WI38 (cell line): ENCODE data around the gene FAM184A.

Experiments
- H3K4me3 ChIP-seq: 2 replicates; pipeline ENCODE4 v1.5.1; 2011; ENCODE audit warnings: low read depth, mild to moderate bottlenecking, control low read depth, low read length
- TF ChIP-seq, protein P1 (sequence below): IDR thresholded peaks from 2 replicates; pipeline ENCODE4 v1.5.1; 2012; ENCODE audit warnings: low read depth, mild to moderate bottlenecking, control low read depth, low read length

Gene FAM184A

DNA sequence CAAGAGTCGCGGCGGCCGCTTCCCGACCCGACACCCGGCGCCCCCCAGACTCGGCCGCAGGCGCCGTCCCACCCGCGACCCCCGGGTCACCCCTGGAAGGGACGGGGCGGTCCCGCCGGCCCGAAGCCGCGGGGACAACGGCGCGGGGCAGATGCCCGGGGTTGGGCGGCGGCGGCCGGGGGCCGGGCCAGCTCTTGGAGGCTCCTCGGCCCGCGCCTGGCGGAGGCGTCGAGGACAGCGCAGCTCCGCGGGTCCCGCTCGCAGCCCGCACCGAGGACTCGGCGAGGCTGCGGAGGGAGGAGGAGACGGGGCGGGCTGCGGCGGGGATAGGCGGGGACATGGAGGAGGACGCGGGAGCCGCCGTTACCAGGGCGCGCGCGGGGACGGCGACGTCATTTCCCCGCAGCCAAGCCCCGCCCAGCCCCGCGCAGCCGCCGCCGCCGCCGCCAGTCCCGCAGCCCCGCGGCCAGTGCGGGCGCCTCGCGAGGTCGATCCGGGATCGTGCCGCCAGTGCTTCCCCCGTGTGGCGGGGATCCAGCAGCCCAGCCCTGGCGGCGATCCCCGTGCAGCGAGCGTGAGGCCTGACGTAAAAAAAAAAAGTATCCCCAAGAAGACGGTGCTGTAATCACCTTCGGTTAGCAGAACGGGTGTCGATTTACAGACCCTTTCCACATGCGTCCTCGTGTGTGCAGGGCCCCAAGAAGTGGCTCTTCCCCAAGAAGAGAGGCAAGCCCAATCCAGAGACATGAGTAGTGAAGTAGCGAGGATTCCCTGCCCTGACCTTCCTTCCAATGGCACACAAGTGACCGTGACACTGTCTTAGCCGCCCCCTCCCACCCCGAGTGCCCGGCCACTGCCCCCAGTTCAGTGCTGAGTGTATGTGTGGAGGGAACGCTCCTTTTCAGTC is at the start of gene FAM184A:
Gene FAM184A, minus strand, starts transcription at position 289 of the 907 bp plus-strand sequence. CDS start 365 bp downstream, outside the sequence.
- TF ChIP-seq, protein P1, sequence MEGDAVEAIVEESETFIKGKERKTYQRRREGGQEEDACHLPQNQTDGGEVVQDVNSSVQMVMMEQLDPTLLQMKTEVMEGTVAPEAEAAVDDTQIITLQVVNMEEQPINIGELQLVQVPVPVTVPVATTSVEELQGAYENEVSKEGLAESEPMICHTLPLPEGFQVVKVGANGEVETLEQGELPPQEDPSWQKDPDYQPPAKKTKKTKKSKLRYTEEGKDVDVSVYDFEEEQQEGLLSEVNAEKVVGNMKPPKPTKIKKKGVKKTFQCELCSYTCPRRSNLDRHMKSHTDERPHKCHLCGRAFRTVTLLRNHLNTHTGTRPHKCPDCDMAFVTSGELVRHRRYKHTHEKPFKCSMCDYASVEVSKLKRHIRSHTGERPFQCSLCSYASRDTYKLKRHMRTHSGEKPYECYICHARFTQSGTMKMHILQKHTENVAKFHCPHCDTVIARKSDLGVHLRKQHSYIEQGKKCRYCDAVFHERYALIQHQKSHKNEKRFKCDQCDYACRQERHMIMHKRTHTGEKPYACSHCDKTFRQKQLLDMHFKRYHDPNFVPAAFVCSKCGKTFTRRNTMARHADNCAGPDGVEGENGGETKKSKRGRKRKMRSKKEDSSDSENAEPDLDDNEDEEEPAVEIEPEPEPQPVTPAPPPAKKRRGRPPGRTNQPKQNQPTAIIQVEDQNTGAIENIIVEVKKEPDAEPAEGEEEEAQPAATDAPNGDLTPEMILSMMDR, result no peak
- peak within 1 kb of the TSS; percentile 53 for H3K4me3 ChIP-seq

DNA sequence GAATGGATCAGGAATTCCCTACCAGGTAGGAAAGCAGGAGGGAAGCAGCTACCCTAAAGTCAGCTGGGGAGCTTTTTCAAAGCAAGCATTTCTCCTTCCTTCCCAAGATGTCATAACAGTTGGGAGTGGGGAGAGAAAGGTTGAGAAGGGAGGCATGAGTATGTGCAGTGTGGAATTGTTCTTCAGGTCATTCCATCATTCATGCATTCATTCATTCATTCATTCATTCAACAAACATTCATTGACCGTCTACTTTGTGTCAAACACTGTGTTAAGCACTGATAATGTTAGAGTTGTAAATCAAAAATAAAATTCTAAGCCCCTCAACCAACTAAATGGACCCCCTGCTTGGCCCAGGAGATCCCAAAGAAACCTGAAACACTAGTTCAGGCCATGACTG is 49.2 kb upstream of the FAM184A start:
- TF ChIP-seq, protein P1, result no peak
- no peak overlapping the region for H3K4me3 ChIP-seq

DNA sequence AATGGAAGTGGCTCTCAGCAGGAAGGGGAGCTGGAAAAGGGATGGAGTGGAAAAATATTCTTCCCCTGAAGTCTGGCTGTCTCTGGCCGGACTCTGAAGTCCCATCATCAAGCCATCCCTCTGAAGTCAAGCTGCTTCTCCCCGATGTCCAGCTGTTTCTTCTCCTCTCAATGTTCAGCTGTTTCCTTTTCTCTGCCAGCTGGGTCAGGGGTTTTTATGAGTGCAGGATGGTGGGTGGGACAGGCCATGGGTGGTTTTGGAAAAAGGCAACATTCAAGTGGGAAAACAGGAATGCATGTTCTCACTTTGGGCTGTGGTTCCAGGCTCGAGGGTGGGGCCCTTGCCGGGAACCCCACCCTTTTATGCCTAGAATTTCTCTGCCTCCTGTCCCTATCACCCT is 48.4 kb upstream of the FAM184A start:
- H3K4me3 ChIP-seq, result no peak overlapping the region

DNA sequence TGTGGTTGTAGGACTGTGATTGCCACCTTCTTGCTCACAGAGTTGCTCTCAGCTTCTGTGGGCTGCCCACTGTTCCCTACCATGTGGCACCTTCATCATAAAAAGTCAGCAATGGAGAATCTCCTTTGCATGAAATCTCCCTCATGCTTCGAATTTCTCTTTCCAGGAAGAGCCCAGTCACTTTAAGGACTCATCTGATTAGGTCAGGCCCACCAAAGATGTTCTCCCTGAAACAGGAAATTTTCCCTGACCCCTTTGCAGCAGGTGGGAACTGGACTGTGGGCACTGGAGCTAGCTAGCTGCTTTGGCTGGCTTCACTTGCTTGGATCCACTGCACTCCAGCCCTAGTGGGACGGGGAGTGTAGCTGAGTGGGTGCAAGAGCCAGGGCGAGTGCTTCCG is 47.7 kb upstream of the FAM184A start:
- TF ChIP-seq, protein P1, result no peak
- no peak overlapping the region for H3K4me3 ChIP-seq

More for the DNA sequence above, 48.4 kb upstream of the FAM184A start:
- TF ChIP-seq, protein P1, result no peak

DNA sequence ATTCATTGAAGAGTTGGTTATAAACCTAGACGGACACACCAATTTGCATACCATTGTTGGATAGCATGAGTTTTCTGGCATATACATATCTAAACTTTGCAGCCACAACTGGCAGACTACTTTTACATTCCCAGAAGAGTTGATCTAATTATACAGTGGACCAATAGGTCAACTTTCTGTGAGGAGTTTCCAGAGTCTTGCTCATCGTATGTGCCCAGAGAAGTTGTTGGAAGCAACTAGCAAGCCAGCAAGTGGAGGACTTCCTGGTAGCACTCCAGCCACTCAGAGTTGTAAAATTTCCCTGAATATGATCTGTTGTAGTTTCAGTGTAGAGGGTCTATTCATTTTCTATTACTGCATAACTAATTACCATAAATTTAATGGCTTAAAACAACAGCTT is 47.1 kb upstream of the FAM184A start:
- TF ChIP-seq, protein P1, result no peak
- H3K4me3 ChIP-seq, result no peak overlapping the region

DNA sequence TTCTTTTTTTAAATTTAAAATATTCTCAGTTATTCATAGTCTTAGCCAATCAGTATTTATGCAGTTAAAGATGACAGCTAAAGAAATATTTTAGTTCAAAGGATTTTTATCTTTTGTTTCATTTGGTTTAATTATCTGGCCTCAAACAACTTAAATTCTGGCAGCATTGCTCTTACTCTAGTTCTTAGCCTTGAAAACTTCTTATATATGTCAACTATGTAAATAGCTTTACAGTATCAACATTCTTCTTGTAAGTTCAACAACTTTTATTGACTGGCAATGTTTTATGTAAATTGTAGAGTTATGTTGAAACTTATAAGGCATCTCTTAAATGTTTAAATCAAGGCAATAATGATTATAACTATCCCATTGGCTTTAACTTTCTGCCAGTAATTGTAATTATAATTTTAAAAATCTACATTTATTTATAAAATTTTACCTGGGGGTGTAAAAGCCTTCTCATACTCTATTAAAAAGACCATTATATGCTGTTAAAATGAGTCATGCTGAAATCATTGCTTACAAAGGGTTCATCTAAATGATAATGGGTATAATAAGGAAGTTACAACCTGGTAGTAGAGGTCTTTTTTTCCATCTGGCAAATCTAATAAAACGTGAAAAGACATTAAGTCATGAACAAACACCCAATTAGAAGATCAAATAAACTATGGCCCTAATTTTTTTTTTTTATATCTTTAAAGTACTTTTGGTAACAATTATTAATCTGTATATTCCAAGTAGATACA is 45.8 kb upstream of the FAM184A start:
- TF ChIP-seq, protein P1, result no peak
- H3K4me3 ChIP-seq, result no peak overlapping the region

GRCh38 chr6:119122336-119122735 is 43.9 kb upstream of the FAM184A start:
- H3K4me3 ChIP-seq, result no peak overlapping the region
- TF ChIP-seq, protein P1, result no peak
